Middle frontal gyrus (tissue), 1 donor: ENCODE data around the gene CTPS1.

Source experiments
- DNase-seq: peaks from one replicate; pipeline ENCODE4 v3.0.0-alpha.2; 2015; ENCODE audit warnings: low spot score; ENCODE audit errors: extremely low spot score

The CTPS1 gene

GRCh38 chr1:40979241-40980067 lies at the start of gene CTPS1:
Gene CTPS1, plus strand, starts transcription at chr1:40979696. Its CDS starts 3,595 bp downstream, at chr1:40983291.
- peak; percentile 90 for DNase-seq

GRCh38 chr1:40930174-40930964 lies 49.1 kb upstream of the CTPS1 start:
- no peak for DNase-seq

GRCh38 chr1:40931601-40932000 lies 47.9 kb upstream of the CTPS1 start:
- DNase-seq: no peak

- no peak for DNase-seq
These were observed 47.5 kb upstream of the CTPS1 start for GRCh38 chr1:40932006-40932405.

GRCh38 chr1:40936931-40937339 lies 42.6 kb upstream of the CTPS1 start:
- DNase-seq: no peak

- DNase-seq: no peak
These were observed 41.1 kb upstream of the CTPS1 start for GRCh38 chr1:40938393-40938792.

- DNase-seq: no peak
These were observed 40.0 kb upstream of the CTPS1 start for GRCh38 chr1:40939320-40940059.

- no peak for DNase-seq
These were observed 35.2 kb upstream of the CTPS1 start for GRCh38 chr1:40944326-40944725.

- no peak for DNase-seq
These were observed 34.6 kb upstream of the CTPS1 start for GRCh38 chr1:40944841-40945430.

GRCh38 chr1:40945491-40945973 lies 34.0 kb upstream of the CTPS1 start:
- no peak for DNase-seq

GRCh38 chr1:40948741-40949443 lies 30.6 kb upstream of the CTPS1 start:
- no peak for DNase-seq

- no peak for DNase-seq
These were observed 29.9 kb upstream of the CTPS1 start for GRCh38 chr1:40949563-40949962.

- no peak for DNase-seq
These were observed 27.4 kb upstream of the CTPS1 start for GRCh38 chr1:40951943-40952743.

GRCh38 chr1:40952744-40953315 lies 26.7 kb upstream of the CTPS1 start:
- DNase-seq: no peak

- no peak for DNase-seq
These were observed 24.9 kb upstream of the CTPS1 start for GRCh38 chr1:40954626-40955025.

GRCh38 chr1:40955266-40955665 lies 24.2 kb upstream of the CTPS1 start:
- DNase-seq: no peak

GRCh38 chr1:40956407-40956806 lies 23.1 kb upstream of the CTPS1 start:
- DNase-seq: no peak

- no peak for DNase-seq
These were observed 21.3 kb upstream of the CTPS1 start for GRCh38 chr1:40958210-40958609.

GRCh38 chr1:40965531-40965930 lies 14.0 kb upstream of the CTPS1 start:
- DNase-seq: no peak
